Measurements from ENCODE around the gene OSBPL1A. TPM values are rescaled to one million over a fixed set of nuclear protein-coding genes. Genes with fewer than 3 reads are reported as not detected.
"Not testable (repeated sequence)": the region's sequence is repeated elsewhere in the genome, so short reads cannot be mapped to it uniquely, and the experiment has no call there.

OSBPL1A gene
- total RNA-seq, 6 experiments from 2014 or later, result 4.1 to 14.6 (median 14.0) TPM

- ATAC-seq, result peak in 1 of 4 donors; percentile 33
- Histone ChIP-seq H3K27me3 (no peaks in the 10 kb centered on the region), H3K9me3 (no peaks in the 10 kb centered on the region), H3K27ac (no peak overlapping the region), H3K4me1 (no peaks in the 10 kb centered on the region), H3K36me3 (no peaks in the 10 kb centered on the region), H3K4me3 (no peak overlapping the region)
- intact Hi-C loops (cut with DNase I), result no loop called here
- no peak for TF ChIP-seq POLR2A (IDR thresholded peaks at IDR 0.05)
- no peak for TF ChIP-seq CTCF (IDR thresholded peaks at IDR 0.05)
- no peak for DNase-seq
- WGBS (ENCODE audit: insufficient coverage, low coverage, low lambda C conversion rate, missing lambda C conversion rate), result 50% methylated on average over 1 of the region's 1 CpG
Measured at GRCh38 chr18:24381126-24381525, 16.5 kb downstream of the OSBPL1A start.

GRCh38 chr18:24380163-24380747 is 17.4 kb downstream of the OSBPL1A start:
- WGBS (ENCODE audit: insufficient coverage, low coverage, low lambda C conversion rate, missing lambda C conversion rate), result 96% methylated on average over 5 of the region's 6 CpGs
- intact Hi-C loops (cut with DNase I), result no loop called here
- no peak for ATAC-seq
- Histone ChIP-seq H3K27me3 (no peaks in the 10 kb centered on the region), H3K4me1 (no peaks in the 10 kb centered on the region), H3K9me3 (no peaks in the 10 kb centered on the region), H3K4me3 (no peak overlapping the region), H3K36me3 (no peaks in the 10 kb centered on the region), H3K27ac (no peak overlapping the region)
- TF ChIP-seq POLR2A (IDR thresholded peaks at IDR 0.05) (no peak), CTCF (IDR thresholded peaks at IDR 0.05) (no peak)
- no peak for DNase-seq

GRCh38 chr18:24378598-24378997 is 19.0 kb downstream of the OSBPL1A start:
- Histone ChIP-seq H3K4me1 (no peaks in the 10 kb centered on the region), H3K4me3 (no peak overlapping the region), H3K27me3 (no peaks in the 10 kb centered on the region), H3K9me3 (no peaks in the 10 kb centered on the region), H3K36me3 (no peaks in the 10 kb centered on the region), H3K27ac (no peak overlapping the region)
- intact Hi-C loops (cut with DNase I), result no loop called here
- TF ChIP-seq CTCF (IDR thresholded peaks at IDR 0.05), result no peak
- no peak for TF ChIP-seq POLR2A (IDR thresholded peaks at IDR 0.05)
- 64% methylated on average over 1 of the region's 1 CpG for WGBS (ENCODE audit: insufficient coverage, low coverage, low lambda C conversion rate, missing lambda C conversion rate)
- ATAC-seq (no peak), DNase-seq (no peak)

GRCh38 chr18:24376531-24376930 is 21.1 kb downstream of the OSBPL1A start:
- H3K27me3 ChIP-seq; intact Hi-C loops (cut with DNase I); H3K27ac ChIP-seq; H3K4me1 ChIP-seq; H3K4me3 ChIP-seq; H3K36me3 ChIP-seq; H3K9me3 ChIP-seq; ATAC-seq; DNase-seq: not testable (repeated sequence)
- WGBS (ENCODE audit: insufficient coverage, low coverage, low lambda C conversion rate, missing lambda C conversion rate), result 100% methylated on average over 2 of the region's 23 CpGs

GRCh38 chr18:24373328-24373727 is 24.3 kb downstream of the OSBPL1A start:
- H3K4me3 ChIP-seq, result no peak overlapping the region
- no peaks in the 10 kb centered on the region for H3K9me3 ChIP-seq
- ATAC-seq, result no peak
- 92% methylated on average over 1 of the region's 1 CpG for WGBS (ENCODE audit: insufficient coverage, low coverage, low lambda C conversion rate, missing lambda C conversion rate)
- H3K4me1 ChIP-seq, result no peaks in the 10 kb centered on the region
- intact Hi-C loops (cut with DNase I), result no loop called here
- no peak overlapping the region for H3K27ac ChIP-seq
- no peaks in the 10 kb centered on the region for H3K36me3 ChIP-seq
- H3K27me3 ChIP-seq, result no peaks in the 10 kb centered on the region
- TF ChIP-seq CTCF (IDR thresholded peaks at IDR 0.05) (no peak), POLR2A (IDR thresholded peaks at IDR 0.05) (no peak)
- DNase-seq, result no peak

All from right lobe of liver (tissue), 6 donors.